Measurements from ENCODE around the gene PIEZO2. TPM values are rescaled to one million over a fixed set of nuclear protein-coding genes. Genes with fewer than 3 reads are reported as not detected.

Gene PIEZO2
- total RNA-seq, 1 experiment from 2014 or later = 0.57 TPM

GRCh38 chr18:10951631-10952544 is 197.5 kb downstream of the PIEZO2 start:
- Histone ChIP-seq H3K4me1 (ENCODE audit: control insufficient read depth, insufficient read depth, low read length) (no peaks in the 10 kb centered on the region), H3K36me3 (ENCODE audit: control insufficient read depth, insufficient read depth, low read length) (no peaks in the 10 kb centered on the region), H3K4me3 (ENCODE audit: low read depth in 2 of 2, low read length in 2 of 2) (no peak overlapping the region), H3K27ac (ENCODE audit: low read length) (no peak overlapping the region), H3K27me3 (ENCODE audit: control insufficient read depth, insufficient read depth, low read length) (no peaks in the 10 kb centered on the region), H3K9me3 (ENCODE audit: control insufficient read depth, insufficient read depth, low read depth, low read length) (no peaks in the 10 kb centered on the region; the same call in 1 of the 2 replicates)
- TF ChIP-seq REST (IDR thresholded peaks at IDR 0.05; ENCODE audit: insufficient read depth in 1 of 2, low read depth in 2 of 2, low read length in 1 of 2) (no peak), CTCF (IDR thresholded peaks at IDR 0.05) (no peak), TCF7L2 (IDR thresholded peaks at IDR 0.05; ENCODE audit: low read depth, low read length) (no peak), POLR2AphosphoS5 (IDR thresholded peaks at IDR 0.05; ENCODE audit: low read depth, low read length) (no peak), SIN3A (IDR thresholded peaks at IDR 0.05; ENCODE audit: borderline replicate concordance, insufficient read depth, low read depth, low read length) (no peak)
- DNase-seq (ENCODE audit: low read depth, low spot score) (no peak), ATAC-seq (no peak)
- BruUV-seq (replicated peaks) = no TSS peak
- CTCF ChIA-PET = no interaction called here
- POLR2A ChIA-PET = no interaction called here
- in situ Hi-C loops (cut with HindIII; ENCODE audit: low pct_unique_long_range_greater_than_20kb, low sequenced_read_pairs) = no loop called here
- intact Hi-C loops (cut with micrococcal nuclease; ENCODE audit: unreplicated experiment) = no loop called here

- intact Hi-C loops (cut with micrococcal nuclease; ENCODE audit: unreplicated experiment) (no loop called here), in situ Hi-C loops (cut with HindIII; ENCODE audit: low pct_unique_long_range_greater_than_20kb, low sequenced_read_pairs) (no loop called here)
- POLR2A ChIA-PET = no interaction called here
- no peak overlapping the region for H3K4me3 ChIP-seq (ENCODE audit: low read depth in 2 of 2, low read length in 2 of 2)
- no peaks in the 10 kb centered on the region for H3K36me3 ChIP-seq (ENCODE audit: control insufficient read depth, insufficient read depth, low read length)
- H3K27me3 ChIP-seq (ENCODE audit: control insufficient read depth, insufficient read depth, low read length) = no peaks in the 10 kb centered on the region
- BruUV-seq (replicated peaks) = no TSS peak
- ATAC-seq (no peak), DNase-seq (ENCODE audit: low read depth, low spot score) (no peak)
- TF ChIP-seq CTCF (IDR thresholded peaks at IDR 0.05) (no peak), REST (IDR thresholded peaks at IDR 0.05; ENCODE audit: insufficient read depth in 1 of 2, low read depth in 2 of 2, low read length in 1 of 2) (no peak), SIN3A (IDR thresholded peaks at IDR 0.05; ENCODE audit: borderline replicate concordance, insufficient read depth, low read depth, low read length) (no peak), TCF7L2 (IDR thresholded peaks at IDR 0.05; ENCODE audit: low read depth, low read length) (no peak), POLR2AphosphoS5 (IDR thresholded peaks at IDR 0.05; ENCODE audit: low read depth, low read length) (no peak)
- H3K9me3 ChIP-seq (ENCODE audit: control insufficient read depth, insufficient read depth, low read depth, low read length) = peaks cover 7% of the 10 kb centered on the region
- H3K27ac ChIP-seq (ENCODE audit: low read length) = no peak overlapping the region
- CTCF ChIA-PET = no interaction called here
- H3K4me1 ChIP-seq (ENCODE audit: control insufficient read depth, insufficient read depth, low read length) = no peaks in the 10 kb centered on the region
These were observed 198.3 kb downstream of the PIEZO2 start for GRCh38 chr18:10950876-10951630.

Measured in Panc1 (cell line).